H9 (cell line): ENCODE measurements around the gene PROCA1. TPM values are rescaled to one million over a fixed set of nuclear protein-coding genes. Genes with fewer than 3 reads are reported as not detected.

Source experiments
- DNase-seq: peaks from one replicate; pipeline ENCODE4 v3.0.0-alpha.2; 2017
- H2AFZ ChIP-seq: one replicate; pipeline ENCODE4 v1.6.1; 2013; ENCODE audit warnings: mild to moderate bottlenecking, low read length, control low read depth, moderate library complexity
- H2AK5ac ChIP-seq: 2 replicates; pipeline ENCODE4 v1.6.1; 2013; ENCODE audit warnings: low read length, control low read depth, mixed read lengths; ENCODE audit not compliant: insufficient read length
- H2BK120ac ChIP-seq: one replicate; pipeline ENCODE4 v1.6.1; 2013; ENCODE audit warnings: low read depth, mild to moderate bottlenecking, low read length, control low read depth, inconsistent platforms; ENCODE audit not compliant: poor library complexity, severe bottlenecking
- H2BK12ac ChIP-seq: 2 replicates; pipeline ENCODE4 v1.6.1; 2013; ENCODE audit warnings: low read length, control low read depth, mixed read lengths, low read depth; ENCODE audit not compliant: insufficient read length
- H2BK15ac ChIP-seq: 2 replicates; pipeline ENCODE4 v1.6.1; 2013; ENCODE audit warnings: low read depth, low read length, control low read depth
- H2BK20ac ChIP-seq: one replicate; pipeline ENCODE4 v1.6.1; 2013; ENCODE audit warnings: low read depth, mild to moderate bottlenecking, low read length, control low read depth, inconsistent platforms; ENCODE audit not compliant: poor library complexity, severe bottlenecking
- H2BK5ac ChIP-seq: 2 replicates; pipeline ENCODE4 v1.6.1; 2013; ENCODE audit warnings: low read length, control low read depth, mixed read lengths; ENCODE audit not compliant: insufficient read length
- H3K14ac ChIP-seq: 2 replicates; pipeline ENCODE4 v1.6.1; 2013; ENCODE audit warnings: low read length, control low read depth; ENCODE audit not compliant: insufficient read depth
- H3K18ac ChIP-seq: 2 replicates; pipeline ENCODE4 v1.6.1; 2013; ENCODE audit warnings: low read depth, mild to moderate bottlenecking, mixed read lengths, low read length, control low read depth; ENCODE audit not compliant: insufficient read length
- H3K23ac ChIP-seq: 2 replicates; pipeline ENCODE4 v1.6.1; 2013; ENCODE audit warnings: low read length, control low read depth, mixed read lengths, low read depth; ENCODE audit not compliant: insufficient read length
- H3K23me2 ChIP-seq: 2 replicates; pipeline ENCODE4 v1.6.1; 2013; ENCODE audit warnings: low read depth, mild to moderate bottlenecking, mixed read lengths, low read length, control low read depth; ENCODE audit not compliant: insufficient read length, poor library complexity, severe bottlenecking
- H3K27ac ChIP-seq: 2 replicates; pipeline ENCODE4 v1.5.1; 2013; ENCODE audit warnings: low read length, control low read depth, mixed read lengths, low read depth; ENCODE audit not compliant: insufficient read length
- H3K27me3 ChIP-seq: 2 replicates; pipeline ENCODE4 v1.6.1; 2013; ENCODE audit warnings: low read length, control low read depth, inconsistent platforms; ENCODE audit not compliant: insufficient read depth
- H3K4ac ChIP-seq: 2 replicates; pipeline ENCODE4 v1.6.1; 2013; ENCODE audit warnings: low read depth, mild to moderate bottlenecking, control low read depth, inconsistent platforms, low read length, moderate library complexity
- H3K4me1 ChIP-seq: 2 replicates; pipeline ENCODE4 v1.6.1; 2013; ENCODE audit warnings: low read length, control low read depth, inconsistent platforms; ENCODE audit not compliant: insufficient read depth
- H3K4me2 ChIP-seq: 2 replicates; pipeline ENCODE4 v1.6.1; 2013; ENCODE audit warnings: low read length, control low read depth, mixed read lengths; ENCODE audit not compliant: insufficient read length, insufficient read depth
- H3K56ac ChIP-seq: 2 replicates; pipeline ENCODE4 v1.6.1; 2013; ENCODE audit warnings: low read depth, mild to moderate bottlenecking, mixed read lengths, low read length, control low read depth; ENCODE audit not compliant: insufficient read length
- H3K79me1 ChIP-seq: 2 replicates; pipeline ENCODE4 v1.6.1; 2013; ENCODE audit warnings: low read depth, mild to moderate bottlenecking, moderate library complexity, low read length, control low read depth, inconsistent platforms; ENCODE audit not compliant: insufficient read depth, poor library complexity, severe bottlenecking
- H3K79me2 ChIP-seq: 2 replicates; pipeline ENCODE4 v1.6.1; 2013; ENCODE audit warnings: low read length, control low read depth, inconsistent platforms; ENCODE audit not compliant: insufficient read depth
- H3K9ac ChIP-seq: 2 replicates; pipeline ENCODE4 v1.6.1; 2013; ENCODE audit warnings: low read length, control low read depth, mixed read lengths; ENCODE audit not compliant: insufficient read length; ENCODE audit errors: extremely low read depth
- H3K9me3 ChIP-seq: one replicate; pipeline ENCODE4 v1.6.1; 2013; ENCODE audit warnings: low read depth, low read length, inconsistent platforms; ENCODE audit not compliant: control insufficient read depth
- H3T11ph ChIP-seq: one replicate; pipeline ENCODE4 v1.6.1; 2013; ENCODE audit warnings: mild to moderate bottlenecking, low read length, control low read depth, inconsistent platforms
- H4K20me1 ChIP-seq: one replicate; pipeline ENCODE4 v1.6.1; 2013; ENCODE audit not compliant: control insufficient read depth, insufficient read length, insufficient read depth
- H4K5ac ChIP-seq: 2 replicates; pipeline ENCODE4 v1.6.1; 2013; ENCODE audit warnings: low read depth, mild to moderate bottlenecking, mixed read lengths, low read length, control low read depth; ENCODE audit not compliant: insufficient read length
- H4K8ac ChIP-seq: replicated peaks from 2 replicates; pipeline ENCODE4 v1.6.1; 2013; ENCODE audit warnings: low read length, control low read depth, mixed read lengths, low read depth; ENCODE audit not compliant: insufficient read length
- H4K91ac ChIP-seq: 2 replicates; pipeline ENCODE4 v1.6.1; 2013; ENCODE audit warnings: low read depth, mild to moderate bottlenecking, moderate library complexity, mixed read lengths, low read length, control low read depth; ENCODE audit not compliant: insufficient read length
- H3K27ac Mint-ChIP-seq, 3 experiments: 2 replicates in 2 of 3; 3 replicates in 1 of 3; pipeline ENCODE4 v1.8.0; 2020 to 2021; ENCODE audit warnings: mixed read lengths in 3 of 3, mild to moderate bottlenecking in 1 of 3, moderate library complexity in 1 of 3
- H3K27me3 Mint-ChIP-seq: 2 replicates; pipeline ENCODE4 v1.8.0; 2021; ENCODE audit warnings: low read depth, mild to moderate bottlenecking, moderate library complexity, mixed read lengths
- H3K36me3 Mint-ChIP-seq, 3 experiments: 2 replicates in 2 of 3; 3 replicates in 1 of 3; pipeline ENCODE4 v1.8.0; 2020 to 2021; ENCODE audit warnings: low read depth in 3 of 3, mixed read lengths in 3 of 3; ENCODE audit not compliant: insufficient read depth in 1 of 3
- H3K4me1 Mint-ChIP-seq, 2 experiments: 2 replicates each; pipeline ENCODE4 v1.8.0; 2020; ENCODE audit warnings: mixed read lengths in 2 of 2
- H3K4me3 Mint-ChIP-seq, 2 experiments: 2 replicates in 1 of 2; 3 replicates in 1 of 2; pipeline ENCODE4 v1.8.0; 2020 to 2021; ENCODE audit warnings: mild to moderate bottlenecking in 2 of 2, mixed read lengths in 2 of 2, moderate library complexity in 1 of 2
- H3K9me3 Mint-ChIP-seq, 2 experiments: 2 replicates in 1 of 2; 3 replicates in 1 of 2; pipeline ENCODE4 v1.8.0; 2020; ENCODE audit warnings: mild to moderate bottlenecking in 2 of 2, mixed read lengths in 2 of 2, moderate library complexity in 1 of 2
- CTCF ChIP-seq: fragments of 200-600 bp; sonication (generic); conservative IDR thresholded peaks from 3 replicates; pipeline ENCODE4 v1.8.0; 2021; ENCODE audit warnings: antibody characterized with exemption, mild to moderate bottlenecking
- WGBS: extraction: QIAGEN DNeasy Blood & Tissue Kit; methylation state at CpG from one replicate; pipeline ENCODE4 v1.1.7; 2013; ENCODE audit warnings: missing lambda C conversion rate, low lambda C conversion rate, mixed read lengths; ENCODE audit not compliant: insufficient read length; ENCODE audit errors: extremely low coverage; 5-methylcytosine and 5-hydroxymethylcytosine counted together
- total RNA-seq: library from RNA; stranded (reverse); gene quantifications from 2 replicates; pipeline ENCODE4 v1.2.1, GENCODE V29; 2021

PROCA1 gene
- total RNA-seq, 1 experiment from 2014 or later, result 15.0 TPM

GRCh38 chr17:28725166-28725659 lies 13.5 kb upstream of the PROCA1 start:
- Mint-ChIP-seq H3K4me3 (peak overlapping the region; percentile 95 to 96), H3K4me1 (peaks cover 34 to 54% of the 10 kb centered on the region in 2 experiments)
- WGBS, result no CpG with 5 or more reads among the region's 20 CpGs

More at GRCh38 chr17:28725166-28725659, 13.5 kb upstream of the PROCA1 start:
- Histone ChIP-seq H4K8ac (no peak overlapping the region), H2BK120ac (no peak overlapping the region), H3K4ac (no peak overlapping the region), H4K5ac (no peak overlapping the region), H3K4me2 (peak overlapping the region; percentile 79), H3K27ac (peak overlapping the region; percentile 29), H2AK5ac (no peak overlapping the region), H2BK20ac (no peak overlapping the region), H3K56ac (no peak overlapping the region), H2BK5ac (no peak overlapping the region), H3T11ph (no peak overlapping the region), H3K18ac (peak overlapping the region; percentile 16), H4K20me1 (no peaks in the 10 kb centered on the region), H3K14ac (peak overlapping the region; percentile 23), H3K9me3 (no peaks in the 10 kb centered on the region), H3K79me2 (peaks cover 12% of the 10 kb centered on the region; the same call in 1 of the 2 replicates), H3K4me1 (0 out of 2 replicates have a peak, but pooled peaks cover 7% of the 10 kb centered on the region), H3K23ac (no peak overlapping the region), H3K23me2 (peaks cover 24% of the 10 kb centered on the region), H3K9ac (peak overlapping the region; percentile 92), H2BK12ac (no peak overlapping the region), H4K91ac (no peak overlapping the region), H3K79me1 (peaks cover 3% of the 10 kb centered on the region), H2AFZ (no peak overlapping the region), H2BK15ac (no peak overlapping the region), H3K27me3 (no peaks in the 10 kb centered on the region)
- Mint-ChIP-seq H3K27me3 (no peaks in the 10 kb centered on the region; the same call in 1 of the 2 replicates), H3K36me3 (peaks cover 40 to 51% (median 44%) of the 10 kb centered on the region in 3 experiments), H3K9me3 (no peaks in the 10 kb centered on the region; a peak in 2 of 5 replicates), H3K27ac (peak overlapping the region; percentile 95 to 100 (median 99))
- peak; percentile 68 for DNase-seq
- peak; percentile 23; the same call in 2 of the 3 replicates for TF ChIP-seq CTCF
